Transverse colon (tissue), 4 donors: ENCODE results near the gene ACSM2B.
"Not testable (repeated sequence)": the region's sequence is repeated elsewhere in the genome, so short reads cannot be mapped to it uniquely, and the experiment has no call there.

Experiments
- POLR2A ChIP-seq: fragments of 450-650 bp; IDR thresholded peaks from one replicate; pipeline ENCODE4 v1.6.1; 2016; ENCODE audit warnings: antibody characterized with exemption, mild to moderate bottlenecking, moderate library complexity
- POLR2AphosphoS5 ChIP-seq, 3 donors: sonication (generic); formaldehyde crosslinking; IDR thresholded peaks; one replicate each; pipeline ENCODE4 v1.6.1; 2016; ENCODE audit warnings: antibody characterized with exemption in 3 of 3
- TF ChIP-seq, protein P1 (sequence below), 5 experiments: fragments of 200-600 bp in 3 of 5; fragments of 450-650 bp in 2 of 5; sonication (generic) in 3 of 5; IDR thresholded peaks; 1 replicate in 2 of 5; 2 replicates in 3 of 5; pipeline ENCODE4 v1.5.1; 2016 to 2017; ENCODE audit warnings: antibody characterized with exemption in 5 of 5, inconsistent platforms in 3 of 5, mild to moderate bottlenecking in 2 of 5, moderate library complexity in 1 of 5

DNA sequence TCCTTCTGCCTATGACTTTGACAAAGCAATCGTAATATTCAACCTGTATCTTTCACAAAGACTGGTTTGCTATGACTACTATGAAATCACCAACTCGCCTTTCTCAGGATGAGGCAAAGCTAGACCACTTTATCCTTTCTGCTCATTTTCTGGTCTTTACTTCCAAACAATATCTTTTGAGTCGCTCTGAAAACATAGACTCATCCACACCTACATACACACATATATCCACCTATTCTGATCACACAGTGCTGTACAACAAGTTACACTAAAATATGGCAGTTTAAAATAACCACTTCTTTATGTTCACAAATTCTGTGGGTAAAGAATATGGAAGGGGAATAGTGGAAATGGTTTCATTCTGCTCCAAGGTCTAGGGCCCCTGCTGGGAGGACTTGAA is 85.2 kb downstream of the ACSM2B start:
- not testable (repeated sequence) for TF ChIP-seq POLR2A; POLR2AphosphoS5 (IDR thresholded peaks at IDR 0.05)
- TF ChIP-seq, protein P1, sequence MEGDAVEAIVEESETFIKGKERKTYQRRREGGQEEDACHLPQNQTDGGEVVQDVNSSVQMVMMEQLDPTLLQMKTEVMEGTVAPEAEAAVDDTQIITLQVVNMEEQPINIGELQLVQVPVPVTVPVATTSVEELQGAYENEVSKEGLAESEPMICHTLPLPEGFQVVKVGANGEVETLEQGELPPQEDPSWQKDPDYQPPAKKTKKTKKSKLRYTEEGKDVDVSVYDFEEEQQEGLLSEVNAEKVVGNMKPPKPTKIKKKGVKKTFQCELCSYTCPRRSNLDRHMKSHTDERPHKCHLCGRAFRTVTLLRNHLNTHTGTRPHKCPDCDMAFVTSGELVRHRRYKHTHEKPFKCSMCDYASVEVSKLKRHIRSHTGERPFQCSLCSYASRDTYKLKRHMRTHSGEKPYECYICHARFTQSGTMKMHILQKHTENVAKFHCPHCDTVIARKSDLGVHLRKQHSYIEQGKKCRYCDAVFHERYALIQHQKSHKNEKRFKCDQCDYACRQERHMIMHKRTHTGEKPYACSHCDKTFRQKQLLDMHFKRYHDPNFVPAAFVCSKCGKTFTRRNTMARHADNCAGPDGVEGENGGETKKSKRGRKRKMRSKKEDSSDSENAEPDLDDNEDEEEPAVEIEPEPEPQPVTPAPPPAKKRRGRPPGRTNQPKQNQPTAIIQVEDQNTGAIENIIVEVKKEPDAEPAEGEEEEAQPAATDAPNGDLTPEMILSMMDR (IDR thresholded peaks at IDR 0.05), result not testable (repeated sequence)
